K562 treated with DMSO at 1 percent for 24 hours (cell line): ENCODE data around the gene BEST4. TPM values are rescaled to one million over a fixed set of nuclear protein-coding genes. Genes with fewer than 3 reads are reported as not detected.

Experiments
- total RNA-seq: library from RNA; unstranded; fragments of 300-600 nt; gene quantifications from 2 replicates; pipeline ENCODE4 v1.2.3, GENCODE V29; 2022; ENCODE audit warnings: low read depth; ENCODE audit not compliant: insufficient read depth

The BEST4 gene
- total RNA-seq = not detected in 2 replicates

DNA sequence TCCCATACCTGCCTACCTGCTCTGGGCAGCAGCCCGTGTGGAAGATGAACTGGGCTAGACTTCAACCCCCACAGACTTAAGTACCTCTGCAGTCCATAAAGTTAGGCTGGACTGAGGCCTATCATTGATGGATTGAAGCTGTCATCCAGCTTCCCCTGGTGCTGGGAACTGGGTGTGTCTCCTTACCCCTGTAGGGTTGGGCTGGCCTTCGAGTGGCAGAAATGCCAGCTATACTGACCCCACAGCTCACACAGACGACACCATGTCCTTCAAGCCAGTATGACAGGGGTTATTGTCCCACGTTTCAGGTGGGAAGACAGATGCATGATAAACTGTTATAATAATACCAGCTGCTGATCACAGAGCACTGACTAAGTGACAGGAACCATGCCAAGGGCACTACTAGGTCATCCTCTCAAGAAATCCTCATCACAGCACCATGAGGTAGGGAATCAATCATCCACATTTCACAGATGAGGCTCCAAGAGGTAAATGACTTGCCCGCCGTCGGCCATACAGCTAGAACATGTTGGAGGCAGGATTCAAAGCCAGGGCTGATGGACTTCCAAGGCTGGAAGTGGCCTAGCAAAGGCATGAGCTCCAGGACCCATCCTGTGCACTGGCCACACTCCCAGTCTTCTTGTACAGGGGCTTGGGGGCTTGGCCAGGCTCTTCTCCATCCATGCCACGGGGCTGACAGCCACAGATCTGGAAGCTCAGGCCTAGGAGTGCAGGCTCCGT lies at the start of gene BEST4:
BEST4 (minus strand) TSS at position 51 of the 741 bp plus-strand sequence. CDS start 465 bp downstream, outside the sequence.

DNA sequence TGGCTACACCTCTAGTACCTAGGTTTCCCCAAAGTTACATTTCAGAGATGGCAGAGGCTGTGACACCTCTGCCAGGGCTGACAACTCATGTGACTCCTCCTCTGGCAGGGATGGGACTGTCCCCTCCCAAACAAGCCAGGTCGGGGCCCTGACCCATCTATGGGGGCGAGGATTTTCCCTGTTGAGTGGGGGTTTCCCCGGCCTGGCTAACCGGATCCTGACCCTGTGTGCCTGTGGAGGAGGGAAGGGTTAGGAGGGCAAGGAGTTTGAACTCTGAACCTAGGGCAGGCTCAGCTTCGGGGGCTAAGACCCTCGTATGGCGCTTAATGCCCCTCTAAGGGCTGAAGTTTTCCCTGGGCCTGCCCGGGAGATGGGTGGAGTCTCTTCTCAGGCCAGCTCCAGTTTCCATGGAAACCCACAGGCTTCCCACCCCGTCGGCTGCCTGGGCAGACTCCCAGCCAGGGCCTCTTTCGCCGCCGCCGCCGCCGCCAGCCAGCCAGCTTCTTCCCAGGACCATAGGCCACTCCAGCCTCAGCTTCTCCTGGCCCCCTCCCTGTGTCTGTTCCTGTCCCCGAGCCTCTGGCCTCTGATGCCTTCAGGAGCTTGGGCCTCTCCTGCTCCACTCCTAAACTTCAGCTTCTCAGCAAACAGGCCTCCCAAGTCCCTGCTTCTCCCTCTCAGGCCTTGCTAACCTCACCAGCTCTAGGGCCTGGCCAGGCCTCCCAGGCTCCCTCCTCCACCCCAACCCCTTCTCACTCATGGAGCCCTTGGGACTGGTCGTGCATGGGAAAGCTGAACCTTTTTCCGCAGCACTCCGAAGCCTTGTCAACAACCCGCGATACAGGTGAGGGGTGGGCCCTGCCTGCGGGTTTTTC lies 20.3 kb upstream of the BEST4 start, which contains the start of gene BTBD19:
BTBD19 (plus strand) TSS at position 461 of the 875 bp plus-strand sequence; CDS start at position 759, 298 bp downstream.

GRCh38 chr1:44806704-44807363 lies 18.9 kb upstream of the BEST4 start, which contains the start of gene DYNLT4:
TSS of gene DYNLT4 (minus strand) at chr1:44807351. CDS start at chr1:44806668, 683 bp downstream.

DNA sequence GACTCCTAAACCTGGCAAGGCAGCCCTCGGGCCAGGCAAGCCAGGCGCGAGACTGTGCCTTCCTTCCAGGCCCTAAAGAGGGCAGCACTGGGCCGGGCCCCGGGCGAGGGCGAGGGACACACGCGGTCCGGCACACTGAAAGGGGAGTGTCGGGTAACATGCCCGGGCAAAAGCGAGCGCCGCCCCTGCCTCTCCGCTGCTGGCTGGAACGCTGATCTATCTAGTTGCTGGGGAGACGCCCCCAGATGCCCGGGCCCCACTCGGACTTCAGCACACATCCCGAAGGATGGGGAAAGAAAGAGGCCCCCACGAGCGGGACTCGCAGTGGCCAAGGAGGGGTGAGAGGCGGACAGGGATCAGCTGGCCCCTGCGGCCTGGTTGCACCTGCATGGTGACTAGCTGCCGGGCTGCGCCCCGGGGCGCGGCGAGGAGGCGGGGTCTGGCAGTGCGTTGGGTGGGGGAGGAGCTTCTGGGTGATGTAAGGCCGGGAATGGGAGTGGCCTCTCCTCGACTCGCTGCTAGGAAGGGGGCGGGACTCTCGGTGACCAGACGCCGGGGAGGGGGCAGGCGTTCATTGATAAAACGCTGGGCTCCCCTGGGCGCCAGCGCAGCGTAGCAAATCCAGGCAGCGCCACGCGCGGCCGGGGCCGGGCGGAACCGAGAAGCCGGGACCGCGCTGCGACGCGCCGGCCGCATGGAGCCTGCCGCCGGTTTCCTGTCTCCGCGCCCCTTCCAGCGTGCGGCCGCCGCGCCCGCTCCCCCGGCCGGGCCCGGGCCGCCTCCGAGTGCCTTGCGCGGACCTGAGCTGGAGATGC lies 12.0 kb upstream of the BEST4 start, which contains the start of gene PLK3:
PLK3 (plus strand) TSS at position 608 of the 815 bp plus-strand sequence; CDS start at position 695, 87 bp downstream.

DNA sequence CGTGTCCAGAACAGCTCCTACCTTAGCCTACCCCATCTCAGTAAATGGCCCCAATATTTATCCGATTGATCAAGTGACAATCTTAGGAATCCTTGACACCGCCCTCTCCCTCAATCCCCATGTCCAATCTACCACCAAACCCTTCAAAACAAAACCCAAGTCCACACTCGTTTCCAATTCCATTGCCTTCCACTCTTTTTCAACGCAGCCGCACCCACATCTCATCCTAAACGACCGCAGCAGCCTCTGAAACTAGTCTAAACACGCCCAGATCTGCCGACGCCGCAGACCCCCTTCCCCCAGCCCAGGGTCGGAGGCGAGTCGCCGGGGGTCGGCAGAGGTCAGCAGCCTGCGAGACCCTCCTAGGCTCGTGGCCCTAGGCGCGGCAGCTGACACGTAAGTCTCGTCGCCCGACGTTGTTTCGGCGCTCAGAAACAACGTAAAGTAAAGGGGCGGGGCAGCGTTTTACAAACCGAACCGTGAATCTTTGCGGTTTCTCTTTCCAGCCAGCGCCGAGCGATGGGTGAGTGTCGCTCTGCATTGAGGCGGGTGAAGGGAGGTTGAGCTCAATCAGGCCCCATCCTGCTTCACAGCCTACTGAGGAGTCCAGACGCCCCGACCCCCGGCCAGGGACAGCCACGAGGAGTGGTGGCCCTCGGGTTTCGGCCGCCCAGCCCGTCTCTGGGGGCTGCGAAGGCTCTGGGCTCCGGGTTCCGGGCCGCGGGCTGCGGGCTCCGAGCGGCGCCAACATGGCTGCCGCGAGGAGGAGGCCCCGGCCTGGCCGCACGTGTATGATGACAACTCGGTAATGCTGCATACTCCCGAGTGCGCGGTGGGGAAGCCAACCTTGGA lies 12.7 kb downstream of the BEST4 start, which contains the start of gene RPS8:
RPS8 (plus strand) TSS at position 463 of the 852 bp plus-strand sequence; CDS start at position 520, 57 bp downstream.

DNA sequence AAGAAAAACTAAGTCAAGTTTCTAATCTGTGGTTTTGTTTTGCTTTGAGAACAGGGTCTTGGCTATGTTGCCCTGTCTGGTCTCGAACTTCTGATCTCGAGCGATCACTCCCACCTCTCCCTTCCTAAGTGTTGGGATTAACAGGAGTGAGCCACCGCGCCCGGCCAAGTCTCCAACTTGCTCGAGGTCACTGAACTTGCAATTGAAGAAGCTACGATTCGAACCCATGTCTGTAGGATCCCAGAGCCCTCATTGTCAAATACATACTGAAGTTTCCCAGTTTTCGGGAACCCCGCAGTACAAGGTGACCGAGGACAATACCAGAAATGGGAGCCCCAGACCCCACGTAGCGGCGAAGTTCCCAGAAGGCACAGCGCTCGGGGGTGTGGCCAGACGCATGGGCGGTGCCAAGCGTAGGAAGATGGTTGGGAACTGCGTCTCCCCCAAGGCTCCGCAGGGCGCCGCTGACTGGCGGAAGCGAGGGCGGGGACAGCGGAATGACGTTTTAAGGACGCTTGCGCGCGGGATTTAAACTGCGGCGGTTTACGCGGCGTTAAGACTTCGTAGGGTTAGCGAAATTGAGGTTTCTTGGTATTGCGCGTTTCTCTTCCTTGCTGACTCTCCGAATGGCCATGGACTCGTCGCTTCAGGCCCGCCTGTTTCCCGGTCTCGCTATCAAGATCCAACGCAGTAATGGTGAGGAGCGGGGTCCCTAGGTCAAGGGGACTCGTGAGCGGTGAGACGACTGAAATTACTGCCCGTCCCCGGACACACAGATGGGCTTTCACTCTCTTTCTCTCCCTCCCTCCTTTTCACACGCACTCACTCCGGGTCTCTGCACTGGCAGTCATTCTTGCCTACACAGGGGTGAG lies 48.4 kb downstream of the BEST4 start, which contains the start of gene KIF2C:
KIF2C (plus strand) TSS at position 531 of the 872 bp plus-strand sequence; CDS start at position 627, 96 bp downstream.

Other genes with a start within 250 kb of the BEST4 start
- gene TMEM53, start 113.7 kb downstream of the BEST4 start, total RNA-seq = 13.9 and 14.1 TPM in 2 replicates
- not detected in 2 replicates for gene ARMH1, start 113.5 kb downstream of the BEST4 start, total RNA-seq
- not detected in 2 replicates for gene RNU5D-1, start 57.0 kb downstream of the BEST4 start, total RNA-seq
- 182 and 196 TPM in 2 replicates for gene KIF2C, start 48.3 kb downstream of the BEST4 start, total RNA-seq
- gene RPS8, start 12.6 kb downstream of the BEST4 start, total RNA-seq = 5,486 and 5,742 TPM in 2 replicates
- gene PLK3, start 12.2 kb upstream of the BEST4 start, total RNA-seq = 22.5 and 22.7 TPM in 2 replicates
- 0.72 and 2.3 TPM in 2 replicates for gene DYNLT4, start 19.2 kb upstream of the BEST4 start, total RNA-seq
- gene BTBD19, start 20.4 kb upstream of the BEST4 start, total RNA-seq = 2.4 and 3.0 TPM in 2 replicates
- 0.68 and 1.1 TPM in 2 replicates for gene PTCH2, start 55.1 kb upstream of the BEST4 start, total RNA-seq
- gene EIF2B3, start 198.4 kb upstream of the BEST4 start, total RNA-seq = 58.8 and 67.1 TPM in 2 replicates
- 75.3 and 79.8 TPM in 2 replicates for gene HECTD3, start 223.2 kb upstream of the BEST4 start, total RNA-seq
- 480 and 503 TPM in 2 replicates for gene UROD, start 224.1 kb upstream of the BEST4 start, total RNA-seq